OCI-LY7 (cell line): ENCODE measurements around the gene DTNB. TPM values are rescaled to one million over a fixed set of nuclear protein-coding genes. Genes with fewer than 3 reads are reported as not detected.

Experiments
- BruUV-seq: library from RNA; stranded (reverse); fragments of 400-500 nt; replicated peaks from 2 replicates; lab custom pipeline; 2021; lab: Mats Ljungman, UMichigan
- CTCF ChIA-PET: fragments of 300-600 bp; sonication (Branson Sonifier 250); formaldehyde crosslinking; loops from one replicate; lab custom pipeline; 2022; ENCODE audit warnings: antibody characterized with exemption; ENCODE audit not compliant: unreplicated experiment; lab: Charles Lee
- POLR2A ChIA-PET: fragments of 300-600 bp; sonication (Branson Sonifier 250); formaldehyde crosslinking; loops from one replicate; lab custom pipeline; 2022; ENCODE audit warnings: antibody characterized with exemption; lab: Charles Lee
- DNase-seq: peaks from one replicate; pipeline ENCODE4 v3.0.0-alpha.2; 2015; ENCODE audit warnings: low spot score
- H2AFZ ChIP-seq: fragments of 200-600 bp; sonication (generic), shearing (Covaris generic); 2 replicates; pipeline ENCODE4 v1.6.1; 2014; ENCODE audit warnings: mild to moderate bottlenecking, antibody characterized with exemption, low read length, moderate library complexity
- H3K27ac ChIP-seq: fragments of 200-600 bp; sonication (generic); 2 replicates; pipeline ENCODE4 v1.5.1; 2014; ENCODE audit warnings: mixed run types, low read depth, mild to moderate bottlenecking, moderate library complexity, low read length, inconsistent platforms; ENCODE audit not compliant: poor library complexity, severe bottlenecking
- H3K36me3 ChIP-seq: fragments of 200-600 bp; sonication (generic); 2 replicates; pipeline ENCODE4 v1.6.1; 2014; ENCODE audit warnings: mild to moderate bottlenecking, antibody characterized with exemption, low read length, moderate library complexity, mixed read lengths; ENCODE audit not compliant: insufficient read depth
- H3K4me1 ChIP-seq: fragments of 200-600 bp; sonication (generic); 2 replicates; pipeline ENCODE4 v1.5.1; 2014; ENCODE audit warnings: mild to moderate bottlenecking, low read length; ENCODE audit not compliant: insufficient read depth, poor library complexity, severe bottlenecking
- H3K4me2 ChIP-seq: fragments of 200-600 bp; sonication (generic); 2 replicates; pipeline ENCODE4 v1.6.1; 2014; ENCODE audit warnings: mild to moderate bottlenecking, low read length
- H3K4me3 ChIP-seq: fragments of 200-600 bp; sonication (generic); 2 replicates; pipeline ENCODE4 v1.5.1; 2014; ENCODE audit warnings: mild to moderate bottlenecking, low read depth, low read length; ENCODE audit not compliant: poor library complexity, severe bottlenecking
- H3K79me2 ChIP-seq: fragments of 200-600 bp; sonication (generic); 2 replicates; pipeline ENCODE4 v1.6.1; 2016; ENCODE audit warnings: low read depth, mild to moderate bottlenecking, low read length, moderate library complexity, mixed read lengths; ENCODE audit not compliant: insufficient read depth
- H3K9me2 ChIP-seq: fragments of 200-600 bp; sonication (generic); 2 replicates; pipeline ENCODE4 v1.6.1; 2016; ENCODE audit warnings: mild to moderate bottlenecking, low read length, mixed read lengths; ENCODE audit not compliant: insufficient read depth
- H3K9me3 ChIP-seq: fragments of 200-600 bp; sonication (generic); 2 replicates; pipeline ENCODE4 v1.6.1; 2014; ENCODE audit warnings: mild to moderate bottlenecking, mixed run types, low read length, mixed read lengths
- H4K20me1 ChIP-seq: fragments of 200-600 bp; sonication (generic); 2 replicates; pipeline ENCODE4 v1.6.1; 2014; ENCODE audit warnings: mild to moderate bottlenecking, antibody characterized with exemption, low read length, moderate library complexity, mixed read lengths; ENCODE audit not compliant: insufficient read depth
- EZH2phosphoT487 ChIP-seq: fragments of 200-600 bp; sonication (generic); IDR thresholded peaks from 2 replicates; pipeline ENCODE4 v1.6.1; 2018; ENCODE audit warnings: low read depth, borderline replicate concordance, mild to moderate bottlenecking, mixed run types, antibody characterized with exemption, low read length, moderate library complexity, mixed read lengths
- intact Hi-C: fragments of 100-400 bp; cut with micrococcal nuclease; formaldehyde crosslinking; loops from one replicate; pipeline ENCODE4 v1.10.0; 2022; ENCODE audit not compliant: unreplicated experiment
- total RNA-seq, 2 experiments: library from RNA; depleted of rRNA in 1 of 2; stranded (reverse); fragments of >200 nt in 1 of 2; shearing (Covaris generic) in 1 of 2; gene quantifications; 2 replicates each; pipeline ENCODE4 v1.2.3, GENCODE V29; 2014 to 2022
- TF ChIP-seq, protein P1 (sequence below): fragments of 200-600 bp; sonication (generic); conservative IDR thresholded peaks from 2 replicates; pipeline ENCODE4 v1.5.1; 2014; ENCODE audit warnings: mild to moderate bottlenecking, antibody characterized with exemption, low read length, moderate library complexity, mixed read lengths

DTNB gene
- total RNA-seq, 2 experiments from 2014 or later = 16.1 to 28.3 TPM

DNA sequence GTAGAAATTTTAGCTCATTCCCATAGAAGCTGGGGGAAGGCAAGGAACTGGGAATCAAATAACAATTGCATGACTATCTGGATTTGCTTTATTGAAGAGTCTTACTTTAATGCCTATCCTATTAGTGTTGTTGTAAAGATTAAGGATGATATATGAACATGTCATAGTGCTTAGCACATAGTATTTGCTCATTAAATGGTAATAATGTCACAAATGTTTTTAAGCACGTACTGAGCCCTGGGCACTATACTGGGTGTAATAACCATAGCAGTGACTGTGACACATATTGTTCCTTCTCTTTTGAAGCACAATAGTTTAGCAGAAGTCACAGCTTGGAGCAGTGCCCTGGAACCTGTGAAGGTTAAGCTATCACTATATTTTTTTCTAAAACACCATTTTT is 47.2 kb upstream of the DTNB start:
- H3K79me2 ChIP-seq = no peaks in the 10 kb centered on the region
- no peaks in the 10 kb centered on the region for H3K36me3 ChIP-seq
- intact Hi-C loops = no loop called here
- DNase-seq = no peak
- CTCF ChIA-PET = no interaction called here
- H3K9me2 ChIP-seq = no peaks in the 10 kb centered on the region
- TF ChIP-seq, protein P1, sequence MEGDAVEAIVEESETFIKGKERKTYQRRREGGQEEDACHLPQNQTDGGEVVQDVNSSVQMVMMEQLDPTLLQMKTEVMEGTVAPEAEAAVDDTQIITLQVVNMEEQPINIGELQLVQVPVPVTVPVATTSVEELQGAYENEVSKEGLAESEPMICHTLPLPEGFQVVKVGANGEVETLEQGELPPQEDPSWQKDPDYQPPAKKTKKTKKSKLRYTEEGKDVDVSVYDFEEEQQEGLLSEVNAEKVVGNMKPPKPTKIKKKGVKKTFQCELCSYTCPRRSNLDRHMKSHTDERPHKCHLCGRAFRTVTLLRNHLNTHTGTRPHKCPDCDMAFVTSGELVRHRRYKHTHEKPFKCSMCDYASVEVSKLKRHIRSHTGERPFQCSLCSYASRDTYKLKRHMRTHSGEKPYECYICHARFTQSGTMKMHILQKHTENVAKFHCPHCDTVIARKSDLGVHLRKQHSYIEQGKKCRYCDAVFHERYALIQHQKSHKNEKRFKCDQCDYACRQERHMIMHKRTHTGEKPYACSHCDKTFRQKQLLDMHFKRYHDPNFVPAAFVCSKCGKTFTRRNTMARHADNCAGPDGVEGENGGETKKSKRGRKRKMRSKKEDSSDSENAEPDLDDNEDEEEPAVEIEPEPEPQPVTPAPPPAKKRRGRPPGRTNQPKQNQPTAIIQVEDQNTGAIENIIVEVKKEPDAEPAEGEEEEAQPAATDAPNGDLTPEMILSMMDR = no peak
- no peak for TF ChIP-seq EZH2phosphoT487
- H3K4me2 ChIP-seq = no peak overlapping the region
- POLR2A ChIA-PET = no interaction called here
- H3K27ac ChIP-seq = no peak overlapping the region
- no peaks in the 10 kb centered on the region for H3K4me1 ChIP-seq
- no peak overlapping the region for H2AFZ ChIP-seq
- no peaks in the 10 kb centered on the region for H3K9me3 ChIP-seq
- no TSS peak for BruUV-seq
- no peak overlapping the region for H3K4me3 ChIP-seq
- H4K20me1 ChIP-seq = no peaks in the 10 kb centered on the region

DNA sequence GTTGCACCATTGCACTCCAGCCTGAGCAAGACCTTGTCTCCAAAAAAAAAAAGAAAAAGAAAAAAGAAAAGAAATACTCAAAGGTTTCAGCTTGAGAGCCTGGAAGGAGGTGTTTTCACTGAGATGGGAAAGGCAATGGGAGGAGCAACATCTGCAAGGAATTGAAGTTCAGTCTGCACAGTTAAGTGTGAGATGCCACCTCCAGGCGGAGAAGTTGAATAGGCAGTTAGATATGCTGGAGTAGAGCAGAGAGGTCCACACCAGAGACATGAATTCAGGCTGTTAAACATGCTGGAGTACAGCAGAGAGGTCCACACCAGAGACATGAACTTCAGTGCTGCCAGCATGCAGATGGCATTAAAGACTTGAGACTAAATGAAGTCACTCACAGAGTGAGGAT is 41.4 kb upstream of the DTNB start:
- H4K20me1 ChIP-seq = no peaks in the 10 kb centered on the region
- DNase-seq = no peak
- CTCF ChIA-PET = no interaction called here
- no peak overlapping the region for H3K4me2 ChIP-seq
- H3K9me2 ChIP-seq = no peaks in the 10 kb centered on the region
- POLR2A ChIA-PET = interaction anchor here (0.6 to 1.0 kb wide), 2 partner anchors 101 to 164 kb away, joined by 3 to 5 read pairs; no protein-coding TSS in a partner anchor
- intact Hi-C loops = no loop called here
- H3K4me1 ChIP-seq = no peaks in the 10 kb centered on the region
- H3K9me3 ChIP-seq = no peaks in the 10 kb centered on the region
- H3K27ac ChIP-seq = no peak overlapping the region
- H3K36me3 ChIP-seq = no peaks in the 10 kb centered on the region
- no peaks in the 10 kb centered on the region for H3K79me2 ChIP-seq
- no TSS peak for BruUV-seq
- no peak overlapping the region for H3K4me3 ChIP-seq
- TF ChIP-seq, protein P1 = peak; percentile 38; the same call in 1 of the 2 replicates
- TF ChIP-seq EZH2phosphoT487 = no peak
- no peak overlapping the region for H2AFZ ChIP-seq

DNA sequence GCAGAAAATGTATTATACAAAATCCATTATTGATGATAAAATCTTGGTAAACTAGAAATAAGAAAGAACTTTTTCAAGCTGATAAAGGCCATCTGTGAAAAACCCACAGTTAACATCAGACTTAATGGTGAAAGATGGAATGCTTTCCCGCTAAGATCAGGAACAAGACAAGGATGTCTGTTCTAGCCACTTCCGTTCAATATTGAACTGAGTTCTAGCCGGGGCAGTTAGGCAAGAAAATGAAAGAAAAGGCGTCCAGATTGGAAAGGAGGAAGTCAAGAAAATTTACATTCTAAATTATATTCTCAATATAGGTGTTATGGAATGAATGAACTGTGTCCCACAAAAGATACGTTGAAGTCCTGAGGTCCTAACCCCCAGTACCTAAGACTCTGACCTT is 39.1 kb upstream of the DTNB start:
- Histone ChIP-seq H3K4me2 (no peak overlapping the region), H3K27ac (no peak overlapping the region), H3K79me2 (no peaks in the 10 kb centered on the region), H4K20me1 (no peaks in the 10 kb centered on the region), H3K36me3 (no peaks in the 10 kb centered on the region), H3K9me2 (no peaks in the 10 kb centered on the region), H3K4me1 (no peaks in the 10 kb centered on the region), H2AFZ (no peak overlapping the region), H3K4me3 (no peak overlapping the region), H3K9me3 (no peaks in the 10 kb centered on the region)
- intact Hi-C loops = no loop called here
- CTCF ChIA-PET = no interaction called here
- POLR2A ChIA-PET = no interaction called here
- TF ChIP-seq, protein P1 = no peak
- no peak for TF ChIP-seq EZH2phosphoT487
- DNase-seq = no peak
- BruUV-seq = no TSS peak
